GM12892 (cell line): ENCODE results near the gene MIA3.

ENCODE experiments used
- DNase-seq: peaks from one replicate; pipeline ENCODE4 v3.0.0; 2011; ENCODE audit not compliant: insufficient read length
- FAIRE-seq: peaks from 2 replicates; lab custom pipeline; 2011; peaks lifted over from hg19 to GRCh38; lab: Jason Lieb, UNC
- POLR2A ChIP-seq: IDR thresholded peaks from 2 replicates; pipeline ENCODE4 v1.6.1; 2011; ENCODE audit warnings: low read depth, low read length, control low read depth
- POLR2AphosphoS5 ChIP-seq: IDR thresholded peaks from 2 replicates; pipeline ENCODE4 v1.6.1; 2011; ENCODE audit warnings: low read depth, low read length, control low read depth
- TAF1 ChIP-seq: IDR thresholded peaks from 2 replicates; pipeline ENCODE4 v1.6.1; 2011; ENCODE audit warnings: low read depth, mild to moderate bottlenecking, control low read depth, low read length, borderline replicate concordance

The MIA3 gene

DNA sequence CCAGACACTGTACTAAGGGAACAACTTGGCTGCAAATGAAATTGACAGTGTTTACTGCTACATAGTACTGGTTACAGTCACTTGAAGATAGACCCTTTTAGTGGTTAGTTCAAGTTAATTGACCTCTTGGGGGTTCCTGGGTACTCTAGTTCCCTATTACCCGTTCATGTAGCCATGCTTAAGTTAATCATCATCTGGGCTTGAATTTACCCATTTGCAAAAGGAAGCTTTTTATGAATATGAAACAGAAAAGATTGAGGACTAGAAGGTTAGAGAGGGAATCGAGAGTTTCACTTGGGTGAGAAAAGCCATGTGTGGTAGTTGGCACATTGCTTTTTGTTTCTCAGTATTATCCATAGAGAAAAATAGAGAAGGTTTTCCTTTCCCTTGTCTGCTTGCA, 2.7 kb downstream of the MIA3 start:
- DNase-seq, result no peak
- no peak for FAIRE-seq

GRCh38 chr1:222622765-222623164, 4.9 kb downstream of the MIA3 start:
- TF ChIP-seq POLR2AphosphoS5 (no peak), POLR2A (no peak), TAF1 (no peak)
- FAIRE-seq (no peak), DNase-seq (no peak)

More for the DNA sequence above, 2.7 kb downstream of the MIA3 start:
- TF ChIP-seq POLR2AphosphoS5 (no peak), POLR2A (no peak), TAF1 (no peak)

DNA sequence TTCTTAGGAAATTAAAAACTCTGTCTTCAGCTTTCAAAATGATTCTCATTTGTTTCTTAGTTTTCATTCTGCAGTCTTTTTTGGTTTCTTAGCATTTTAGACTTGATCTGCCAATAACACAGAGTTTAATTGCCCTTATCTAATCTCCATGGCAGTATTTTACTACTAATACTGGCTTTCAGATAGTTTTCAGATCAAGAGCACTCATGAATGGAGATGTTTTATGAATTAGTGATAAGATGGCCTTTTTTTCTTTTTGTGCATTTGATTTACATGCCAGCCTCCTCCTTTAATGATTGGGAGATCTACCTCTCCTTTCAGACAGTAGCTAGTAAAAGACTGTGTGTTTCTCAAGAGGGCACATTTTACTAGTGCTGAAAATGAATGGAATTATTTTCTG, 5.6 kb downstream of the MIA3 start:
- no peak for TF ChIP-seq POLR2A
- no peak for TF ChIP-seq TAF1
- no peak for TF ChIP-seq POLR2AphosphoS5
- no peak for DNase-seq
- no peak for FAIRE-seq

- DNase-seq, result no peak
- no peak for FAIRE-seq
- TF ChIP-seq POLR2A (no peak), TAF1 (no peak), POLR2AphosphoS5 (no peak)
These were observed 6.3 kb downstream of the MIA3 start for GRCh38 chr1:222624214-222624613.

DNA sequence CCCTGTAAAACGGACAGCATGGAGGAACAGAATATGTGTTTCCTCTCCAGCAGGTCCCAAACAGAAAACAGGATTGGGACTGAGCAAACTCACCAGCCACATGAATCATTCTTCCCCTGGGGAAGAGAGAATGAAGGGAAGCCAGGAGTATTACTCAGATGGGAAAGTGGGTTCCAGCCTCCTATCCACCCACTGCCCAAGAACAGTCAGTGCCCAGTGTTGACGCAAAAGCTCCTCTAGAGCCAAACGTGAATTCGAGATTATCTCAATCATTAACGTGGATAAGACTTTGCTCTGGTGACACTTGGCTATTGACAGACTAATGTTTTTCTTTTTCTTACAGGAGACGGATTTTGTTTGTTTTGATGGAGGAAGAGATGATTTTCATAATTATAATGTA, 9.3 kb downstream of the MIA3 start:
- FAIRE-seq, result no peak
- TF ChIP-seq POLR2AphosphoS5, result no peak
- TF ChIP-seq POLR2A, result no peak
- no peak for TF ChIP-seq TAF1
- no peak for DNase-seq

- DNase-seq, result no peak
- TF ChIP-seq POLR2AphosphoS5, result no peak
- no peak for TF ChIP-seq TAF1
- TF ChIP-seq POLR2A, result no peak
- FAIRE-seq, result no peak
These were observed 12.1 kb downstream of the MIA3 start for GRCh38 chr1:222629921-222630535.

- FAIRE-seq (no peak), DNase-seq (no peak)
- TF ChIP-seq POLR2AphosphoS5 (no peak), POLR2A (no peak), TAF1 (no peak)
These were observed 13.8 kb downstream of the MIA3 start for GRCh38 chr1:222631611-222632208.

DNA sequence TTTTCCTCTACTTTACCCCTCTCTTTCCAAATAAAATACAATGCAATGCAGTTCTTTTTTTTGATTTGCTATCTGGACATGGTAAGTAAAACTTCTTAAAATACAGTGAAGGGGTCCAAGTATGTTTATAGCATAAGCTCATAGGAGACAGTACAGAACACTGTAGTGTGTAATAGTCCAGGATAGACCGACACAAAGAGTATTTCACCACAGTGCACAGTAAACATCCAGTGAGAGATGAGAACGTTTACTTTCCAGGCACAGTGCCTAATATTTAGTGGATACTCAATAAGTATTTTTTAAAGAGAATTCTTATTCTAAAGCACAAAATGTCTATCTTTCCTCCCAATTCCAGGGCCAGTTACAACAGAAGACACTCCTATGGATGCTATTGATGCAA, 14.9 kb downstream of the MIA3 start:
- no peak for DNase-seq
- TF ChIP-seq POLR2AphosphoS5 (no peak), TAF1 (no peak), POLR2A (no peak)
- FAIRE-seq, result no peak

GRCh38 chr1:222634180-222635013, 16.5 kb downstream of the MIA3 start:
- peak; percentile 27 for DNase-seq

DNA sequence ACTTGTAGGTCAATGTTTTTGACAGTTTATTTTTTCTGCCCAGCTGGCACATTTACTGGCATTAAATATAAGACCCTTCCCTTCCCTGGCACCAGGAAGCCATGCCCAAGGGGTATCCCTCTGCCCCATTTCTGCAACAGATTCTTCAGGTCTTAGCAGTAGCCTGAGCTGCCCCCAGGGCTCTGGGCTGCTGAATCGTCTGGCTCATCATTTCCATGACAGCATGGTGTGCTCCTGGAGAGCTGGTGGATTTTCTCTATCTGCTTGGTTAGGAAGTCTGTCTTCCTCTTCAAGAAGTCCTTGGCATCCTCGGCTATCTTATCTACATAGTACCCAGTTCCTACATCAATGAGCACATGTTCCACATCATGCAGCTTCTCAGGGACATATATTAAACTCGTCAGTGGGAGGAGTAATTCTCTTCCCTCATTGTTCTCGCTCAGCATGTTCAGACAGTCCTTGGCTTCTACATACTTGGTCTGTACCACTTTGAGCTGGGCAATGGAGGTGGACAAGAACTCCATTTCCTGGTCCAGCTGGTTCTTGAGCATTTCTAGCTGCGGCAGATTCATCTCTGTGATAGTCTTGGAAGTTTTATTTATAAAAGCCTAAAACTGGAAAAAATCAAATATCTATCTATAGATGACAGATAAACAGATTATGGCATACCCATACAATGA, 23.5 kb downstream of the MIA3 start:
- FAIRE-seq, result no peak

More at GRCh38 chr1:222634180-222635013, 16.5 kb downstream of the MIA3 start:
- peak; percentile 76 for FAIRE-seq
- TF ChIP-seq TAF1 (no peak), POLR2A (no peak), POLR2AphosphoS5 (no peak)

DNA sequence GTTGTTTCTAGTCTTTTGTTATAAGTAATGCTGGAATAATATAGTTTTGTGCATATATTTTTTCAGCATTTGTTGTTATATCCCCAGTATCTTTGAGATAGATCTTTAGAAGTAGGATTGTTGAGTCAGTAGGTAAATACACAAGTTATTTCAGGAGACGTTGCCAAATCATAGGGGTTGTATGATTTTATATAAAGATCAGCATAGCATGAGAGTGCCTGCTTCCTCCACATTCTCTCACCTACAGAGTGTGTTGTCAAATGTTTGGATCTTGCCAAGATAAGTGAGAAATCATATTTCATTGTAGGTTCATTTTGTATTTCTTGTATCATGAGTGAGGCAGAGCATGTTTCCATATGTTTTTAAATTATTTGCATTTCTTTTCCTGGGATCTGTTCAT, 24.6 kb downstream of the MIA3 start:
- peak; percentile 77 for FAIRE-seq
- no peak for TF ChIP-seq POLR2A
- TF ChIP-seq TAF1, result no peak
- TF ChIP-seq POLR2AphosphoS5, result no peak

More for the DNA sequence above, 23.5 kb downstream of the MIA3 start:
- no peak for TF ChIP-seq POLR2AphosphoS5
- no peak for TF ChIP-seq POLR2A
- no peak for TF ChIP-seq TAF1
- no peak for DNase-seq

DNA sequence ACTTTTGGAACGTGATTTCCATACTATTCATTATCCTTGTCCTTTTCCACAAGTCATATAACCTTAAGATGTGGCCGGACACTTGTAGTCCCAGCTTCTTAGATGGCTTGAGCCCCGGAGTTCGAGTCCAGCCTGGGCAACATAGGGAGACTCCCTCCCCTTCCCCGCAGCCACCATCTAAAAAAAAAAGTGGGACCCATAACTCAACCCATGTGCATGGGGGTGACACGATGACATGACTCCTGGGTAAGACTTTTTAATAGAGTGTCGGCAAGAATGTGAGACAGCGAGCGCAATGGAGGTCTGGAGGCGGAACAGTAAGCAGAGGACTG, 25.7 kb downstream of the MIA3 start:
- no peak for TF ChIP-seq POLR2A
- no peak for TF ChIP-seq POLR2AphosphoS5
- TF ChIP-seq TAF1, result no peak
- DNase-seq (no peak), FAIRE-seq (no peak)

More for the DNA sequence above, 24.6 kb downstream of the MIA3 start:
- DNase-seq, result no peak
